SK-N-SH treated with all-trans-retinoic acid at 6 μM for 48 hours (cell line): Measurements from ENCODE around the gene FAT1.

Source experiments
- ARNTL ChIP-seq: fragments of 450-650 bp; formaldehyde crosslinking; IDR thresholded peaks from 2 replicates; pipeline ENCODE4 v1.5.0; 2020; ENCODE audit warnings: low read depth, mild to moderate bottlenecking, moderate library complexity, borderline replicate concordance
- CSDC2 ChIP-seq: fragments of 250-450 bp; sonication (Bioruptor Pico); IDR thresholded peaks from 2 replicates; pipeline ENCODE4 v1.5.0; 2020; ENCODE audit warnings: mild to moderate bottlenecking, moderate library complexity
- OSR1 ChIP-seq: fragments of 250-450 bp; sonication (Bioruptor Pico); IDR thresholded peaks from 2 replicates; pipeline ENCODE4 v1.8.0; 2022; ENCODE audit warnings: moderate library complexity, mild to moderate bottlenecking, inconsistent platforms
- PATZ1 ChIP-seq: fragments of 250-450 bp; sonication (Bioruptor Pico); IDR thresholded peaks from 2 replicates; pipeline ENCODE4 v1.8.0; 2020; ENCODE audit warnings: mild to moderate bottlenecking, moderate library complexity, borderline replicate concordance
- POU6F1 ChIP-seq: fragments of 250-450 bp; sonication (Bioruptor Pico); IDR thresholded peaks from 2 replicates; pipeline ENCODE4 v1.8.0; 2021; ENCODE audit warnings: low read depth, mild to moderate bottlenecking, moderate library complexity, borderline replicate concordance
- TCF4 ChIP-seq: fragments of 250-450 bp; sonication (Bioruptor Pico); IDR thresholded peaks from 2 replicates; pipeline ENCODE4 v1.8.0; 2021; ENCODE audit warnings: mild to moderate bottlenecking, moderate library complexity, borderline replicate concordance
- TOX ChIP-seq: fragments of 250-450 bp; sonication (Bioruptor Pico); IDR thresholded peaks from 2 replicates; pipeline ENCODE4 v1.8.0; 2021; ENCODE audit warnings: mild to moderate bottlenecking, moderate library complexity, borderline replicate concordance
- TSHZ2 ChIP-seq: fragments of 250-450 bp; sonication (Bioruptor Pico); IDR thresholded peaks from 2 replicates; pipeline ENCODE4 v1.5.0; 2020; ENCODE audit warnings: mild to moderate bottlenecking, moderate library complexity
- ZFP3 ChIP-seq: fragments of 250-450 bp; sonication (Bioruptor Pico); IDR thresholded peaks from 2 replicates; pipeline ENCODE4 v1.5.0; 2020; ENCODE audit warnings: mild to moderate bottlenecking, moderate library complexity
- ZFP30 ChIP-seq: fragments of 450-650 bp; formaldehyde crosslinking; IDR thresholded peaks from 2 replicates; pipeline ENCODE4 v1.5.0; 2022; ENCODE audit warnings: mild to moderate bottlenecking, moderate library complexity
- ZNF565 ChIP-seq: fragments of 450-650 bp; formaldehyde crosslinking; conservative IDR thresholded peaks from 2 replicates; pipeline ENCODE4 v1.5.0; 2020; ENCODE audit warnings: low read depth, mild to moderate bottlenecking, moderate library complexity
- ZNF8 ChIP-seq: fragments of 450-650 bp; formaldehyde crosslinking; IDR thresholded peaks from 2 replicates; pipeline ENCODE4 v1.5.0; 2020; ENCODE audit warnings: mild to moderate bottlenecking, moderate library complexity
- TF ChIP-seq, protein P1 (sequence below): fragments of 250-450 bp; sonication (Bioruptor Pico); IDR thresholded peaks from 2 replicates; pipeline ENCODE4 v1.5.1; 2021; ENCODE audit warnings: mild to moderate bottlenecking, moderate library complexity
- TF ChIP-seq, protein P2 (sequence below): fragments of 250-450 bp; sonication (Bioruptor Pico); IDR thresholded peaks from 2 replicates; pipeline ENCODE4 v1.5.1; 2020; ENCODE audit warnings: low read depth, mild to moderate bottlenecking, moderate library complexity

GRCh38 chr4:186643501-186644310, 80.0 kb downstream of the FAT1 start:
- no peak for TF ChIP-seq ZFP3 (CRISPR knock-in tag)
- no peak for TF ChIP-seq POU6F1 (CRISPR knock-in tag)
- TF ChIP-seq CSDC2: no peak
- TF ChIP-seq PATZ1 (CRISPR knock-in tag): no peak
- TF ChIP-seq ZNF565: no peak
- no peak for TF ChIP-seq OSR1 (CRISPR knock-in tag)
- TF ChIP-seq ZNF8 (CRISPR knock-in tag): no peak
- TF ChIP-seq ARNTL (CRISPR knock-in tag): no peak
- TF ChIP-seq, protein P1, sequence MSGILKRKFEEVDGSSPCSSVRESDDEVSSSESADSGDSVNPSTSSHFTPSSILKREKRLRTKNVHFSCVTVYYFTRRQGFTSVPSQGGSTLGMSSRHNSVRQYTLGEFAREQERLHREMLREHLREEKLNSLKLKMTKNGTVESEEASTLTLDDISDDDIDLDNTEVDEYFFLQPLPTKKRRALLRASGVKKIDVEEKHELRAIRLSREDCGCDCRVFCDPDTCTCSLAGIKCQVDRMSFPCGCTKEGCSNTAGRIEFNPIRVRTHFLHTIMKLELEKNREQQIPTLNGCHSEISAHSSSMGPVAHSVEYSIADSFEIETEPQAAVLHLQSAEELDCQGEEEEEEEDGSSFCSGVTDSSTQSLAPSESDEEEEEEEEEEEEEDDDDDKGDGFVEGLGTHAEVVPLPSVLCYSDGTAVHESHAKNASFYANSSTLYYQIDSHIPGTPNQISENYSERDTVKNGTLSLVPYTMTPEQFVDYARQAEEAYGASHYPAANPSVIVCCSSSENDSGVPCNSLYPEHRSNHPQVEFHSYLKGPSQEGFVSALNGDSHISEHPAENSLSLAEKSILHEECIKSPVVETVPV (CRISPR knock-in tag): no peak
- TF ChIP-seq TOX: no peak
- no peak for TF ChIP-seq TSHZ2 (CRISPR knock-in tag)
- TF ChIP-seq TCF4: no peak
- no peak for TF ChIP-seq ZFP30 (CRISPR knock-in tag)
- TF ChIP-seq, protein P2, sequence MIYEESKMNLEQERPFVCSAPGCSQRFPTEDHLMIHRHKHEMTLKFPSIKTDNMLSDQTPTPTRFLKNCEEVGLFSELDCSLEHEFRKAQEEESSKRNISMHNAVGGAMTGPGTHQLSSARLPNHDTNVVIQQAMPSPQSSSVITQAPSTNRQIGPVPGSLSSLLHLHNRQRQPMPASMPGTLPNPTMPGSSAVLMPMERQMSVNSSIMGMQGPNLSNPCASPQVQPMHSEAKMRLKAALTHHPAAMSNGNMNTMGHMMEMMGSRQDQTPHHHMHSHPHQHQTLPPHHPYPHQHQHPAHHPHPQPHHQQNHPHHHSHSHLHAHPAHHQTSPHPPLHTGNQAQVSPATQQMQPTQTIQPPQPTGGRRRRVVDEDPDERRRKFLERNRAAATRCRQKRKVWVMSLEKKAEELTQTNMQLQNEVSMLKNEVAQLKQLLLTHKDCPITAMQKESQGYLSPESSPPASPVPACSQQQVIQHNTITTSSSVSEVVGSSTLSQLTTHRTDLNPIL (CRISPR knock-in tag): no peak
